ENCODE data around the gene STX11.

Gene STX11

DNA sequence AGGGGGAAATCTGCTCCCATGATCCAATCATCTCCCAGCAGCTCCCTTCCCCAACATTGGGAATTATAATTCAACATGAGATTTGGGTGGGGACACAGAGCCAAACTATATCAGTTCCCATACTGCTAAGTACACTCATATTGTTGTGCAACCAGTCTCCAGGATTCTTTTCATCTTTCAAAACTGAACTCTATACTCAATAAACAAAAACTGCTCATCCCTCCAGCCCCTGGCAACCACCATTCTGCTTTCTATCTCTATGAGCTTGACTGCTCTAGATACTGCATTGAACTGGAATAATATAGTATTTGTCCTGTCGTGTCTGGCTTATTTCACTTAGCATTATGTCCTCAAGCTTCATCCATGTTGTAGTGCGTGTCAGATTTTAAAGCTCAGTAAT is 42.9 kb downstream of the STX11 start:
- Histone ChIP-seq H3K27me3 (ENCODE audit: insufficient read depth, poor library complexity, severe bottlenecking) (no peaks in the 10 kb centered on the region), H3K27ac (replicated peaks) (no peak overlapping the region), H3K4me3 (replicated peaks; ENCODE audit: insufficient read depth, low read length) (no peak overlapping the region)
- TF ChIP-seq, protein P1, sequence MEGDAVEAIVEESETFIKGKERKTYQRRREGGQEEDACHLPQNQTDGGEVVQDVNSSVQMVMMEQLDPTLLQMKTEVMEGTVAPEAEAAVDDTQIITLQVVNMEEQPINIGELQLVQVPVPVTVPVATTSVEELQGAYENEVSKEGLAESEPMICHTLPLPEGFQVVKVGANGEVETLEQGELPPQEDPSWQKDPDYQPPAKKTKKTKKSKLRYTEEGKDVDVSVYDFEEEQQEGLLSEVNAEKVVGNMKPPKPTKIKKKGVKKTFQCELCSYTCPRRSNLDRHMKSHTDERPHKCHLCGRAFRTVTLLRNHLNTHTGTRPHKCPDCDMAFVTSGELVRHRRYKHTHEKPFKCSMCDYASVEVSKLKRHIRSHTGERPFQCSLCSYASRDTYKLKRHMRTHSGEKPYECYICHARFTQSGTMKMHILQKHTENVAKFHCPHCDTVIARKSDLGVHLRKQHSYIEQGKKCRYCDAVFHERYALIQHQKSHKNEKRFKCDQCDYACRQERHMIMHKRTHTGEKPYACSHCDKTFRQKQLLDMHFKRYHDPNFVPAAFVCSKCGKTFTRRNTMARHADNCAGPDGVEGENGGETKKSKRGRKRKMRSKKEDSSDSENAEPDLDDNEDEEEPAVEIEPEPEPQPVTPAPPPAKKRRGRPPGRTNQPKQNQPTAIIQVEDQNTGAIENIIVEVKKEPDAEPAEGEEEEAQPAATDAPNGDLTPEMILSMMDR (IDR thresholded peaks at IDR 0.05; ENCODE audit: insufficient read depth, low read length): no peak
- TF ChIP-seq SPI1 (IDR thresholded peaks at IDR 0.05; ENCODE audit: borderline replicate concordance, low read depth) (no peak), GABPA (IDR thresholded peaks at IDR 0.05; ENCODE audit: low read depth) (no peak), POLR2AphosphoS5 (IDR thresholded peaks at IDR 0.05; ENCODE audit: low read depth) (no peak)
- TF ChIP-seq, protein P2, sequence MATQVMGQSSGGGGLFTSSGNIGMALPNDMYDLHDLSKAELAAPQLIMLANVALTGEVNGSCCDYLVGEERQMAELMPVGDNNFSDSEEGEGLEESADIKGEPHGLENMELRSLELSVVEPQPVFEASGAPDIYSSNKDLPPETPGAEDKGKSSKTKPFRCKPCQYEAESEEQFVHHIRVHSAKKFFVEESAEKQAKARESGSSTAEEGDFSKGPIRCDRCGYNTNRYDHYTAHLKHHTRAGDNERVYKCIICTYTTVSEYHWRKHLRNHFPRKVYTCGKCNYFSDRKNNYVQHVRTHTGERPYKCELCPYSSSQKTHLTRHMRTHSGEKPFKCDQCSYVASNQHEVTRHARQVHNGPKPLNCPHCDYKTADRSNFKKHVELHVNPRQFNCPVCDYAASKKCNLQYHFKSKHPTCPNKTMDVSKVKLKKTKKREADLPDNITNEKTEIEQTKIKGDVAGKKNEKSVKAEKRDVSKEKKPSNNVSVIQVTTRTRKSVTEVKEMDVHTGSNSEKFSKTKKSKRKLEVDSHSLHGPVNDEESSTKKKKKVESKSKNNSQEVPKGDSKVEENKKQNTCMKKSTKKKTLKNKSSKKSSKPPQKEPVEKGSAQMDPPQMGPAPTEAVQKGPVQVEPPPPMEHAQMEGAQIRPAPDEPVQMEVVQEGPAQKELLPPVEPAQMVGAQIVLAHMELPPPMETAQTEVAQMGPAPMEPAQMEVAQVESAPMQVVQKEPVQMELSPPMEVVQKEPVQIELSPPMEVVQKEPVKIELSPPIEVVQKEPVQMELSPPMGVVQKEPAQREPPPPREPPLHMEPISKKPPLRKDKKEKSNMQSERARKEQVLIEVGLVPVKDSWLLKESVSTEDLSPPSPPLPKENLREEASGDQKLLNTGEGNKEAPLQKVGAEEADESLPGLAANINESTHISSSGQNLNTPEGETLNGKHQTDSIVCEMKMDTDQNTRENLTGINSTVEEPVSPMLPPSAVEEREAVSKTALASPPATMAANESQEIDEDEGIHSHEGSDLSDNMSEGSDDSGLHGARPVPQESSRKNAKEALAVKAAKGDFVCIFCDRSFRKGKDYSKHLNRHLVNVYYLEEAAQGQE (IDR thresholded peaks at IDR 0.05; ENCODE audit: insufficient replicate concordance, low read depth): no peak
- DNase-seq (ENCODE audit: low read depth in 1 of 2, low spot score in 1 of 2): no peak

DNA sequence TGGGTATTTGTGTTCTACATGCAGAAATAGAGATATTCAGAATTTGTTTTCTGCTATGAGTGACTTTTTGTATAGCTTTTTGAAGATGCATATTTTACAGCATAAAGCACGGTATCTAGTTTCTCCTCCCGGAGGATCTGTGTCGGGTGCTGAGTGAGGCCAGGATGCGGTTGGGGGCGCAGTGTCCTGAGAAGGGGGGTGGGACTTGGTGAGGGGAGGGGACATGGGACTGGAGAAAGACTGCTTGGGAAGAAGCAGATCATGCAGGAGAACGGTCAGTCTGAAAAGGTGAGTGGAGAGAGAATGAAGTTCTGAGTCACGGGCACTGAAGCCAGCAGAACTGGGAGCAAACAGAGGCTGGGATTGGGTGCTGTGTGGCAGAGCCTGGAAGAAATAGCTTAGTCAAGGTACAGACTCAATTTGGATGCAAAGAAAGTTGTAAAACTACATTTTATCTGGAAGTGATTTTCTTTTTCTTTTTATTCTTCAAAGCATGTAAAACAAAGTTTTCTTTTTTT is 44.0 kb downstream of the STX11 start:
- TF ChIP-seq, protein P1 (IDR thresholded peaks at IDR 0.05; ENCODE audit: insufficient read depth, low read length): no peak
- TF ChIP-seq GABPA (IDR thresholded peaks at IDR 0.05; ENCODE audit: low read depth): no peak
- TF ChIP-seq, protein P2 (IDR thresholded peaks at IDR 0.05; ENCODE audit: insufficient replicate concordance, low read depth): no peak
- TF ChIP-seq SPI1 (IDR thresholded peaks at IDR 0.05; ENCODE audit: borderline replicate concordance, low read depth): no peak
- TF ChIP-seq POLR2AphosphoS5 (IDR thresholded peaks at IDR 0.05; ENCODE audit: low read depth): no peak
- H3K4me3 ChIP-seq (replicated peaks; ENCODE audit: insufficient read depth, low read length): no peak overlapping the region
- no peak overlapping the region for H3K27ac ChIP-seq (replicated peaks)
- no peak for DNase-seq (ENCODE audit: low read depth in 1 of 2, low spot score in 1 of 2)
- no peaks in the 10 kb centered on the region for H3K27me3 ChIP-seq (ENCODE audit: insufficient read depth, poor library complexity, severe bottlenecking)

DNA sequence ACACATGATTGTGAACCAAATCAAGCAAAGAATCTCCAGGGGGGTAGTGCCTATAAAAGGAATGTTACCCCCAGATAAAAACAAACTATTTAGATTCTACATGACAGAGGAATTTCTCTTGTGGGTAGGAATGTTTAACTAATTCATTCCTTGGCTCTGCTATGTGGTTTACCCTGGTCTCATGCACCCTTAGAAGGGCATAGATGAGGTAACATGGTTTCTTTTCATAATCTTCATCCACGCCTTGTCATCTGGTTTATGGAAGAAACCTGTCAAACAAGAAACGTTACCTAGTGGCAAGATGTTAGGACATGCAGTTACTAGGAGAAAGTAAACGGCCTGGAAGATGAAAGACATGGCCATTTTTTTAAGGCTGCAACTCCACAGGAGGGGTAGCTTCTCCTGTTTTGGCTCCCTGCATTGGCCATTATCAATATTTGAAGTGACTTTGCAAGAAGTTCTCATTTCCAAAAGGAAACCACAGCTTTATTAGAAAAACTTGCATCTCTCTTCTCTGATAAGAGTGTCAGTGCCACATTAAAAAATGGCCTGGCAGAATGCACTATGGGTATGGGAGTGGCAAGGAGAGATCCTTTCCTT is 45.5 kb downstream of the STX11 start:
- no peaks in the 10 kb centered on the region for H3K27me3 ChIP-seq (ENCODE audit: insufficient read depth, poor library complexity, severe bottlenecking)
- no peak overlapping the region for H3K27ac ChIP-seq (replicated peaks)
- DNase-seq (ENCODE audit: low read depth in 1 of 2, low spot score in 1 of 2): no peak
- no peak overlapping the region for H3K4me3 ChIP-seq (replicated peaks; ENCODE audit: insufficient read depth, low read length)
- TF ChIP-seq GABPA (IDR thresholded peaks at IDR 0.05; ENCODE audit: low read depth) (no peak), POLR2AphosphoS5 (IDR thresholded peaks at IDR 0.05; ENCODE audit: low read depth) (no peak), SPI1 (IDR thresholded peaks at IDR 0.05; ENCODE audit: borderline replicate concordance, low read depth) (no peak)
- TF ChIP-seq, protein P2 (IDR thresholded peaks at IDR 0.05; ENCODE audit: insufficient replicate concordance, low read depth): no peak
- TF ChIP-seq, protein P1 (IDR thresholded peaks at IDR 0.05; ENCODE audit: insufficient read depth, low read length): no peak

Measured in HL-60 (cell line).